ENCODE results near the gene TLX1. TPM values are rescaled to one million over a fixed set of nuclear protein-coding genes. Genes with fewer than 3 reads are reported as not detected.

TLX1 gene
- total RNA-seq, 6 donors from 2014 or later = not detected

DNA sequence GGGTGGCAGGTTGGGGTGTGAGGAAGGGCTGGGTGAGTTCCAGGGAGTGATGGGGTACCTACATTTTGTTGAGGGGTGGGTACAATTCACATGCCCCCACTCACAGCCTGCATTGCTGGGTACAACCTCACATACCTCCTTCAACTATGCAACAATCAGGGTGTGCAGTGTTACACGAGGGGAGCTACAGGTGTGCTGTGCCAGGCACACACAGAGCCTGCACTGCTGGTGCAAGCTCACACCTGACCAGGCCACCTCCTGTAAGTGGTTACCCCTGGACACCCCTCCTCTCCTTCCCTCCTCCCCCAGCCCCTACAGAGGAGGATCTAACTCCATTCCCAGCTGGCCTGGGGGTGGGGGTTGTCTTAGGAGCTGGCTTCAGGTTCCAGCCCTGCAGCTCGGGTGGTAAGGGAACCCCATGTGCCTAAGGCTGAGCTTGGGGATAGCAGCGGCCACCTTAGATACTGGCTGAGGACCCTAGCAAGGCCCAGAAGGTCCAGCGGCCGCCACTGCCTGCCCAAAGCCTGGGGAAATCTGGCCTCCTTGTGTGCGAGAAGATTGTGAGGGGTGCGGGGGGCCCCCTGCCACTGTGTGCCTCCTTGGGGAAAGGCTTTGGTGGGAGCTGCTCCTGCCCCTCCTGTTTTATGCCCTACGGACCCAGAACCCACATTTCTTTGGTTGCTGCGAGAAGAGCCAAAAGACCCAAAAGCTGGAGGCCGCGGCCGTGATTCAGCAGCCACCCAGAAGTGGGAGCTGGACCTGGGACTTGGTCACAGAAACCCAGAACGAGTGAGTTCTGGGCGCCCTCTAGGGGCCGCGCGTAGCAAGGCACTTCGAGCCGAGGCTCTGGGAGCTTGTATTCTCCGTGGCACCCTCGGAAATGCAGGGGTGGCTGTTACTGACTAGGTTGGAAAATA is 10.8 kb downstream of the TLX1 start:
- peaks cover 11 to 79% (median 54%) of the 10 kb centered on the region in 4 donors for H3K27me3 ChIP-seq
- no peaks in the 10 kb centered on the region for H3K36me3 ChIP-seq
- no peak overlapping the region for H3K4me3 ChIP-seq
- H3K4me1 ChIP-seq = peaks cover 12 to 33% (median 16%) of the 10 kb centered on the region in 4 donors
- peak; percentile 81 to 97 for DNase-seq
- peak; percentile 80 to 90 for ATAC-seq (ENCODE audit: low FRiP score in 2 of 2)
- peak; percentile 88 to 96 (median 92) for TF ChIP-seq CTCF (IDR thresholded peaks at IDR 0.05)
- no peak for TF ChIP-seq POLR2AphosphoS5 (IDR thresholded peaks at IDR 0.05)
- no peak overlapping the region for H3K27ac ChIP-seq
- 2 to 8% methylated on average over 6 to 17 of the region's 21 CpGs for WGBS, 2 donors
- H3K9me3 ChIP-seq = no peaks in the 10 kb centered on the region

DNA sequence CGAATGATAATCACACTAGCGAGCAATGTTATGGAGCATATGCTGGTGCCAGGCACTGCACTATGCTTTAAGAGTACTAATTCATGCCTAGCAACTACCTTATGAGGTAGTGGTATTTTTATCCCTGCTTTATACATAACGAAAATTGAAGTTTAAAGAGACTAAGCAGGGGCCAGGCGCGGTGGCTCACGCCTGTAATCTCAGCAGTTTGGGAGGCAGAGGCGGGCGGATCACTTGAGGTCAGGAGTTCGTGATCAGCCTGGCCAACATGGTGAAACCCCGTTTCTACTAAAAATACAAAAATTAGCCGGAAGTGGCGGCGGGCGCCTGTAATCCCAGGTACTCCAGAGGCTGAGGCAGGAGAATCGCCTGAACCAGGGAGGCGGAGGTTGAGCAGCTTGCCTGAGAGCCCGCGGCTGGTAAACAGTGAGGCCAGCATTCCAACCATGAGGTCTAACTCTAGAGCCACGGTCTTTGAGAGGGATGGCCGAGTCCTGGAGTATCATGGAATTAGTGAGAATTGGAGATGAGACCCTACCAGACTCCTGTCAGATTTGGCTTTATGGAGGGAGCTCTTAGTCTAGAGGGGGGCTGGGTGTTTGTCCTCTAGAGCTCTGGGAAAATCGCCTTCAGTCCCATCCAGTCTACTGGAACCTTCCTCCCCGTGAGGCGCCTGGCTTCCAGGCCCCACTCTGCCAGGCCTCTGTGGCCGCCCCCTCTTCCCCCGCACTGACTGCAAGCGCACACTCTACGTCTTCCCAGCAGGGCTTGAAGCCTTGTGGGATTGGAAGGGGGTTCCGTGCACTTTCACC is 11.6 kb downstream of the TLX1 start:
- ATAC-seq (ENCODE audit: low FRiP score in 2 of 2) = no peak
- peak in 1 of 2 donors; percentile 28 for DNase-seq
- H3K36me3 ChIP-seq = no peaks in the 10 kb centered on the region
- H3K4me1 ChIP-seq = peaks cover 12 to 35% (median 16%) of the 10 kb centered on the region in 4 donors
- peaks cover 11 to 76% (median 52%) of the 10 kb centered on the region in 4 donors for H3K27me3 ChIP-seq
- TF ChIP-seq CTCF (IDR thresholded peaks at IDR 0.05) = no peak
- TF ChIP-seq EP300 (IDR thresholded peaks at IDR 0.05) = no peak
- no peak for TF ChIP-seq POLR2A (IDR thresholded peaks at IDR 0.05)
- no peak for TF ChIP-seq POLR2AphosphoS5 (IDR thresholded peaks at IDR 0.05)
- 17 to 28% methylated on average over 28 of the region's 28 CpGs for WGBS, 2 donors
- no peak overlapping the region for H3K27ac ChIP-seq
- no peak overlapping the region for H3K4me3 ChIP-seq
- no peaks in the 10 kb centered on the region for H3K9me3 ChIP-seq

- Histone ChIP-seq H3K4me1 (peaks cover 12 to 35% (median 16%) of the 10 kb centered on the region in 4 donors), H3K9me3 (no peaks in the 10 kb centered on the region), H3K4me3 (no peak overlapping the region), H3K36me3 (no peaks in the 10 kb centered on the region), H3K27ac (no peak overlapping the region), H3K27me3 (peaks cover 11 to 79% (median 52%) of the 10 kb centered on the region in 4 donors)
- ATAC-seq (ENCODE audit: low FRiP score in 2 of 2) (no peak), DNase-seq (no peak)
- 36 to 65% methylated on average over 1 of the region's 1 CpG for WGBS, 2 donors
- TF ChIP-seq POLR2AphosphoS5 (IDR thresholded peaks at IDR 0.05) = no peak
- TF ChIP-seq POLR2A (IDR thresholded peaks at IDR 0.05) = no peak
- TF ChIP-seq EP300 (IDR thresholded peaks at IDR 0.05) = no peak
- no peak for TF ChIP-seq CTCF (IDR thresholded peaks at IDR 0.05)
Measured at GRCh38 chr10:101143345-101143630, 12.2 kb downstream of the TLX1 start.

- H3K27me3 ChIP-seq = peaks cover 11 to 75% (median 46%) of the 10 kb centered on the region in 4 donors
- no peak for DNase-seq
- no peak overlapping the region for H3K4me3 ChIP-seq
- ATAC-seq (ENCODE audit: low FRiP score in 2 of 2) = no peak
- H3K36me3 ChIP-seq = no peaks in the 10 kb centered on the region
- H3K4me1 ChIP-seq = peaks cover 12 to 35% (median 16%) of the 10 kb centered on the region in 4 donors
- no peak overlapping the region for H3K27ac ChIP-seq
- peaks cover 0 to 1% (median 0%) of the 10 kb centered on the region in 4 donors for H3K9me3 ChIP-seq
- TF ChIP-seq POLR2A (IDR thresholded peaks at IDR 0.05) (no peak), CTCF (IDR thresholded peaks at IDR 0.05) (no peak), EP300 (IDR thresholded peaks at IDR 0.05) (no peak), POLR2AphosphoS5 (IDR thresholded peaks at IDR 0.05) (no peak)
Measured at GRCh38 chr10:101144053-101144452, 13.0 kb downstream of the TLX1 start.
